Erythroblast (primary cell): Measurements from ENCODE around the gene SLC35F3.
A peak's percentile ranks its signal among the peaks of the same experiment; 100 is the strongest.
"Not testable (repeated sequence)": the region's sequence is repeated elsewhere in the genome, so short reads cannot be mapped to it uniquely, and the experiment has no call there.

Source experiments
- DNase-seq, 2 experiments: peaks; one replicate each; lab custom pipeline; 2025; lab: John Stamatoyannopoulos, UW
- GATA1 ChIP-seq: IDR thresholded peaks from 2 replicates; pipeline ENCODE4 v1.6.1; 2011; ENCODE audit warnings: low read depth, mild to moderate bottlenecking, control low read depth, low read length, moderate library complexity
- POLR2A ChIP-seq: IDR thresholded peaks from 2 replicates; pipeline ENCODE4 v1.6.1; 2011; ENCODE audit warnings: mild to moderate bottlenecking, low read length

The SLC35F3 gene

GRCh38 chr1:233904633-233905415 is at the start of gene SLC35F3:
SLC35F3 (plus strand) TSS chr1:233904676.
- peak; percentile 24 to 31 for DNase-seq
- TF ChIP-seq POLR2A, result no peak
- no peak for TF ChIP-seq GATA1

GRCh38 chr1:233859446-233859845 is 45.0 kb upstream of the SLC35F3 start:
- no peak for TF ChIP-seq POLR2A
- TF ChIP-seq GATA1, result no peak
- DNase-seq, result no peak

GRCh38 chr1:233863901-233864545 is 40.5 kb upstream of the SLC35F3 start:
- DNase-seq, result no peak

GRCh38 chr1:233864578-233864977 is 39.9 kb upstream of the SLC35F3 start:
- TF ChIP-seq GATA1 (no peak), POLR2A (no peak)
- DNase-seq, result no peak

More at GRCh38 chr1:233863901-233864545, 40.5 kb upstream of the SLC35F3 start:
- TF ChIP-seq GATA1 (no peak), POLR2A (no peak)

GRCh38 chr1:233865216-233865615 is 39.3 kb upstream of the SLC35F3 start:
- no peak for TF ChIP-seq GATA1
- no peak for TF ChIP-seq POLR2A

GRCh38 chr1:233865902-233866301 is 38.6 kb upstream of the SLC35F3 start:
- no peak for DNase-seq

More at GRCh38 chr1:233865216-233865615, 39.3 kb upstream of the SLC35F3 start:
- no peak for DNase-seq

GRCh38 chr1:233867028-233867427 is 37.4 kb upstream of the SLC35F3 start:
- no peak for DNase-seq
- no peak for TF ChIP-seq GATA1

More at GRCh38 chr1:233865902-233866301, 38.6 kb upstream of the SLC35F3 start:
- TF ChIP-seq GATA1 (no peak), POLR2A (no peak)

- TF ChIP-seq GATA1 (no peak), POLR2A (no peak)
These were observed 36.0 kb upstream of the SLC35F3 start for GRCh38 chr1:233868461-233868860.

GRCh38 chr1:233869680-233870079 is 34.8 kb upstream of the SLC35F3 start:
- DNase-seq, result no peak
- TF ChIP-seq POLR2A, result no peak
- no peak for TF ChIP-seq GATA1

More at GRCh38 chr1:233868461-233868860, 36.0 kb upstream of the SLC35F3 start:
- no peak for DNase-seq

- no peak for TF ChIP-seq GATA1
- TF ChIP-seq POLR2A, result no peak
- no peak for DNase-seq
These were observed 30.8 kb upstream of the SLC35F3 start for GRCh38 chr1:233873666-233874065.

GRCh38 chr1:233879841-233880240 is 24.6 kb upstream of the SLC35F3 start:
- TF ChIP-seq GATA1 (no peak), POLR2A (no peak)
- no peak for DNase-seq

GRCh38 chr1:233883671-233884070 is 20.8 kb upstream of the SLC35F3 start:
- DNase-seq, result no peak
- no peak for TF ChIP-seq GATA1
- no peak for TF ChIP-seq POLR2A

GRCh38 chr1:233884461-233885151 is 19.9 kb upstream of the SLC35F3 start:
- TF ChIP-seq GATA1 (no peak), POLR2A (no peak)
- no peak for DNase-seq

- TF ChIP-seq POLR2A (no peak), GATA1 (no peak)
- DNase-seq, result no peak
These were observed 19.1 kb upstream of the SLC35F3 start for GRCh38 chr1:233885196-233885920.

- DNase-seq, result not testable (repeated sequence)
These were observed 13.3 kb upstream of the SLC35F3 start for GRCh38 chr1:233891151-233891550.
